ENCODE data around the gene PEPD.

The PEPD gene

GRCh38 chr19:33349319-33350289 lies 172.0 kb downstream of the PEPD start:
- no peak for DNase-seq
- no peak overlapping the region for H4K91ac ChIP-seq (ENCODE audit: low read length)
- no peak overlapping the region for H3K4ac ChIP-seq (ENCODE audit: low read depth in 1 of 2, low read length in 2 of 2)
- H3K27me3 ChIP-seq (ENCODE audit: control insufficient read depth in 1 of 2, insufficient read depth in 1 of 2, low read length in 2 of 2) = peaks cover 14 to 35% of the 10 kb centered on the region in 2 experiments
- H3K27ac ChIP-seq (ENCODE audit: low read length, poor library complexity, severe bottlenecking) = no peak overlapping the region
- H4K8ac ChIP-seq (ENCODE audit: low read length) = no peak overlapping the region
- no peak overlapping the region for H3K4me2 ChIP-seq (ENCODE audit: low read length, poor library complexity, severe bottlenecking)
- H3K36me3 ChIP-seq (ENCODE audit: control insufficient read depth in 1 of 2, insufficient read depth in 2 of 2, low read depth in 1 of 2, low read length in 2 of 2) = no peaks in the 10 kb centered on the region
- H3K14ac ChIP-seq (ENCODE audit: low read length in 2 of 2) = no peak overlapping the region
- no peaks in the 10 kb centered on the region for H3K9me3 ChIP-seq (ENCODE audit: control insufficient read depth, low read length)
- H2AFZ ChIP-seq (ENCODE audit: low read depth, low read length) = no peak overlapping the region
- no peaks in the 10 kb centered on the region for H3K79me1 ChIP-seq (replicated peaks; ENCODE audit: low read length, poor library complexity, severe bottlenecking)
- H3K23ac ChIP-seq (ENCODE audit: low read length in 2 of 2) = no peak overlapping the region
- H3K18ac ChIP-seq (ENCODE audit: low read depth in 1 of 2, low read length in 2 of 2) = no peak overlapping the region
- H3K4me3 ChIP-seq (ENCODE audit: insufficient read depth in 1 of 2, low read depth in 1 of 2, low read length in 2 of 2) = no peak overlapping the region
- peak overlapping the region; percentile 21 for H3K9ac ChIP-seq (ENCODE audit: low read length)
- no peak overlapping the region for H2BK12ac ChIP-seq (ENCODE audit: low read length in 2 of 2)
- no peak overlapping the region for H2AK5ac ChIP-seq (ENCODE audit: low read length, severe bottlenecking)
- no peaks in the 10 kb centered on the region for H3K4me1 ChIP-seq (ENCODE audit: control insufficient read depth, insufficient read depth, low read depth, low read length)
- H2BK15ac ChIP-seq (ENCODE audit: low read depth, poor library complexity, severe bottlenecking) = no peak overlapping the region
- H2BK120ac ChIP-seq (ENCODE audit: low read depth, low read length) = no peak overlapping the region
- H2BK5ac ChIP-seq (ENCODE audit: low read depth, low read length, poor library complexity, severe bottlenecking) = no peak overlapping the region
- WGBS = 87% methylated on average over 11 of the region's 12 CpGs

- no peak for DNase-seq
- Histone ChIP-seq H2BK12ac (ENCODE audit: low read length in 2 of 2) (no peak overlapping the region), H3K4me1 (ENCODE audit: control insufficient read depth, insufficient read depth, low read depth, low read length) (no peaks in the 10 kb centered on the region), H4K91ac (ENCODE audit: low read length) (no peak overlapping the region), H3K79me1 (replicated peaks; ENCODE audit: low read length, poor library complexity, severe bottlenecking) (no peaks in the 10 kb centered on the region), H3K9ac (ENCODE audit: low read length) (peak overlapping the region; percentile 45), H2BK5ac (ENCODE audit: low read depth, low read length, poor library complexity, severe bottlenecking) (no peak overlapping the region), H3K18ac (ENCODE audit: low read depth in 1 of 2, low read length in 2 of 2) (no peak overlapping the region), H3K23ac (ENCODE audit: low read length in 2 of 2) (no peak overlapping the region), H4K8ac (ENCODE audit: low read length) (no peak overlapping the region), H3K36me3 (ENCODE audit: control insufficient read depth in 1 of 2, insufficient read depth in 2 of 2, low read depth in 1 of 2, low read length in 2 of 2) (no peaks in the 10 kb centered on the region), H2BK15ac (ENCODE audit: low read depth, poor library complexity, severe bottlenecking) (no peak overlapping the region), H2AFZ (ENCODE audit: low read depth, low read length) (no peak overlapping the region), H3K4me3 (ENCODE audit: insufficient read depth in 1 of 2, low read depth in 1 of 2, low read length in 2 of 2) (no peak overlapping the region), H2BK120ac (ENCODE audit: low read depth, low read length) (no peak overlapping the region), H3K4me2 (ENCODE audit: low read length, poor library complexity, severe bottlenecking) (no peak overlapping the region), H2AK5ac (ENCODE audit: low read length, severe bottlenecking) (no peak overlapping the region), H3K27me3 (ENCODE audit: control insufficient read depth in 1 of 2, insufficient read depth in 1 of 2, low read length in 2 of 2) (peaks cover 25 to 42% of the 10 kb centered on the region in 2 experiments), H3K4ac (ENCODE audit: low read depth in 1 of 2, low read length in 2 of 2) (no peak overlapping the region), H3K27ac (ENCODE audit: low read length, poor library complexity, severe bottlenecking) (no peak overlapping the region), H3K9me3 (ENCODE audit: control insufficient read depth, low read length) (no peaks in the 10 kb centered on the region), H3K14ac (ENCODE audit: low read length in 2 of 2) (no peak overlapping the region)
- 91% methylated on average over 12 of the region's 12 CpGs for WGBS
Measured at GRCh38 chr19:33348301-33349010, 173.1 kb downstream of the PEPD start.

DNA sequence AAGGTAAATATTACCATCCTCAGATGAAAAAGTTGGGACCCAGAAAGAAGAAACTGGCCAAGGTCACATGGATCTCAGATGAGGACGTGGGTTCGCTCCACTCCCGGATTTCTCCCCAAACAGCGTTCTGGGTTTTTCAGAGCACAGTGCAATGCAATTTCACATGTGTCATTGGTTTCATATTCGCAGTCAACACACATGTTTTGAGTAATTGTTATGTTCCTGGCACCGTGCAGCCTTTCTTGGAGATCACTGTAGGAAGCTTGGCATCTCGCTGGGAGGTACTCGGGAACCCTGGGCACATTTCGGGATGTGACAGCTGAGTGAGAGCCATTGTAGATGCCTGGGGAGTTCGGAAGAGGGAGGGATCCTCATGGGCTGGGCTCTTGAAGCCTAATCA lies 174.3 kb downstream of the PEPD start:
- no peak for DNase-seq
- Histone ChIP-seq H3K4me3 (ENCODE audit: insufficient read depth in 1 of 2, low read depth in 1 of 2, low read length in 2 of 2) (no peak overlapping the region), H3K18ac (ENCODE audit: low read depth in 1 of 2, low read length in 2 of 2) (no peak overlapping the region), H2AK5ac (ENCODE audit: low read length, severe bottlenecking) (no peak overlapping the region), H3K79me1 (replicated peaks; ENCODE audit: low read length, poor library complexity, severe bottlenecking) (no peaks in the 10 kb centered on the region), H4K8ac (ENCODE audit: low read length) (no peak overlapping the region), H4K91ac (ENCODE audit: low read length) (no peak overlapping the region), H3K9ac (ENCODE audit: low read length) (no peak overlapping the region), H3K9me3 (ENCODE audit: control insufficient read depth, low read length) (no peaks in the 10 kb centered on the region), H3K27me3 (ENCODE audit: control insufficient read depth in 1 of 2, insufficient read depth in 1 of 2, low read length in 2 of 2) (peaks cover 36 to 52% of the 10 kb centered on the region in 2 experiments), H3K14ac (ENCODE audit: low read length in 2 of 2) (no peak overlapping the region), H3K27ac (ENCODE audit: low read length, poor library complexity, severe bottlenecking) (no peak overlapping the region), H2BK12ac (ENCODE audit: low read length in 2 of 2) (no peak overlapping the region), H3K23ac (ENCODE audit: low read length in 2 of 2) (no peak overlapping the region), H3K36me3 (ENCODE audit: control insufficient read depth in 1 of 2, insufficient read depth in 2 of 2, low read depth in 1 of 2, low read length in 2 of 2) (no peaks in the 10 kb centered on the region), H2BK15ac (ENCODE audit: low read depth, poor library complexity, severe bottlenecking) (no peak overlapping the region), H3K4me2 (ENCODE audit: low read length, poor library complexity, severe bottlenecking) (no peak overlapping the region), H2BK5ac (ENCODE audit: low read depth, low read length, poor library complexity, severe bottlenecking) (no peak overlapping the region), H3K4me1 (ENCODE audit: control insufficient read depth, insufficient read depth, low read depth, low read length) (no peaks in the 10 kb centered on the region), H3K4ac (ENCODE audit: low read depth in 1 of 2, low read length in 2 of 2) (no peak overlapping the region), H2AFZ (ENCODE audit: low read depth, low read length) (no peak overlapping the region), H2BK120ac (ENCODE audit: low read depth, low read length) (no peak overlapping the region)
- WGBS = 72% methylated on average over 10 of the region's 10 CpGs

DNA sequence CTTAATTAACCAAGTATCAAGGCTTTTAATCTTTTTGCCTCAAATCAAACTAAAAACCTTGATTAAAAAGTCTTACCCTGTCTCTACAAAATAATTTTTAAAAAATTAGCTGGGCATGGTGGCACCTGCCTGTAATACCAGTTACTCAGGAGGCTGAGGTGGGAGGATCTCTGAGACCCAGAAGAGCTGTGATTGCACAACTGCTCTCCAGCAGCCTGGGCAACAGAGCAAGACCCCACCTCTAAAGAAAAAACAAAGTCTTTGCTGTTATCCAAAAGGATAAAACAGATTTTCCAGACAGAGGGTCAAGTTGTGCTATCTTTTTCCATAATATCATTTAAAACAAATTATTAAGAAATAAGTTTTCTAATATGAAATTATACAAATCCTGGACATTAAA lies 174.9 kb downstream of the PEPD start:
- Histone ChIP-seq H2AK5ac (ENCODE audit: low read length, severe bottlenecking) (no peak overlapping the region), H2AFZ (ENCODE audit: low read depth, low read length) (no peak overlapping the region), H3K14ac (ENCODE audit: low read length in 2 of 2) (no peak overlapping the region), H2BK120ac (ENCODE audit: low read depth, low read length) (no peak overlapping the region), H3K27me3 (ENCODE audit: control insufficient read depth in 1 of 2, insufficient read depth in 1 of 2, low read length in 2 of 2) (peaks cover 40 to 54% of the 10 kb centered on the region in 2 experiments), H2BK12ac (ENCODE audit: low read length in 2 of 2) (no peak overlapping the region), H3K79me1 (replicated peaks; ENCODE audit: low read length, poor library complexity, severe bottlenecking) (no peaks in the 10 kb centered on the region), H2BK15ac (ENCODE audit: low read depth, poor library complexity, severe bottlenecking) (no peak overlapping the region), H3K23ac (ENCODE audit: low read length in 2 of 2) (no peak overlapping the region), H2BK5ac (ENCODE audit: low read depth, low read length, poor library complexity, severe bottlenecking) (no peak overlapping the region), H3K18ac (ENCODE audit: low read depth in 1 of 2, low read length in 2 of 2) (no peak overlapping the region), H3K4me3 (ENCODE audit: insufficient read depth in 1 of 2, low read depth in 1 of 2, low read length in 2 of 2) (no peak overlapping the region), H3K36me3 (ENCODE audit: control insufficient read depth in 1 of 2, insufficient read depth in 2 of 2, low read depth in 1 of 2, low read length in 2 of 2) (no peaks in the 10 kb centered on the region), H3K4ac (ENCODE audit: low read depth in 1 of 2, low read length in 2 of 2) (no peak overlapping the region), H3K9ac (ENCODE audit: low read length) (no peak overlapping the region), H3K27ac (ENCODE audit: low read length, poor library complexity, severe bottlenecking) (no peak overlapping the region), H3K4me2 (ENCODE audit: low read length, poor library complexity, severe bottlenecking) (no peak overlapping the region), H4K91ac (ENCODE audit: low read length) (no peak overlapping the region), H3K4me1 (ENCODE audit: control insufficient read depth, insufficient read depth, low read depth, low read length) (no peaks in the 10 kb centered on the region), H4K8ac (ENCODE audit: low read length) (no peak overlapping the region), H3K9me3 (ENCODE audit: control insufficient read depth, low read length) (no peaks in the 10 kb centered on the region)
- no peak for DNase-seq

Measured in mesenchymal stem cell (in vitro differentiated cells and primary cell).